HepG2 (cell line): ENCODE results near the gene MYADML2. TPM values are rescaled to one million over a fixed set of nuclear protein-coding genes. Genes with fewer than 3 reads are reported as not detected.

Experiments
- ATRX ChIP-seq: sonication (generic); formaldehyde crosslinking; IDR thresholded peaks from 2 replicates; pipeline ENCODE4 v1.4.0; 2020; ENCODE audit warnings: missing genetic modification reagents, borderline replicate concordance
- DDIT3 ChIP-seq: sonication (generic); formaldehyde crosslinking; IDR thresholded peaks from 2 replicates; pipeline ENCODE4 v1.4.0; 2020; ENCODE audit warnings: mild to moderate bottlenecking, missing genetic modification reagents
- HDAC1 ChIP-seq: sonication (generic); formaldehyde crosslinking; IDR thresholded peaks from 2 replicates; pipeline ENCODE4 v1.5.1; 2020; ENCODE audit warnings: mild to moderate bottlenecking, missing genetic modification reagents
- HMGXB4 ChIP-seq, 2 experiments: sonication (generic) in 1 of 2; formaldehyde crosslinking in 1 of 2; IDR thresholded peaks; 2 replicates each; pipeline versions ENCODE4 v1.4.0 to v1.6.1; 2018 to 2020; ENCODE audit warnings: missing genetic modification reagents in 2 of 2, borderline replicate concordance in 1 of 2, low read depth in 1 of 2, mild to moderate bottlenecking in 1 of 2, missing biosample characterization in 1 of 2
- KLF9 ChIP-seq: IDR thresholded peaks from 2 replicates; pipeline ENCODE4 v1.6.1; 2016; ENCODE audit warnings: low read depth
- MTA1 ChIP-seq: sonication (generic); formaldehyde crosslinking; IDR thresholded peaks from 2 replicates; pipeline ENCODE4 v1.4.0; 2020; ENCODE audit warnings: missing genetic modification reagents, mild to moderate bottlenecking, borderline replicate concordance
- NFKBIZ ChIP-seq: IDR thresholded peaks from 2 replicates; pipeline ENCODE4 v1.6.1; 2018; ENCODE audit warnings: missing genetic modification reagents, missing compliant biosample characterization
- NR2F6 ChIP-seq, 2 experiments: IDR thresholded peaks; 2 replicates each; pipeline ENCODE4 v1.6.1; 2016; ENCODE audit warnings: antibody characterized with exemption in 1 of 2, mild to moderate bottlenecking in 1 of 2
- PCBP1 ChIP-seq: fragments of 200-400 bp; formaldehyde crosslinking; IDR thresholded peaks from 2 replicates; pipeline ENCODE4 v1.6.1; 2017; ENCODE audit warnings: mild to moderate bottlenecking, low read depth, low read length, borderline replicate concordance
- POGZ ChIP-seq: sonication (generic); formaldehyde crosslinking; IDR thresholded peaks from 2 replicates; pipeline ENCODE4 v1.4.0; 2020; ENCODE audit warnings: mild to moderate bottlenecking, missing genetic modification reagents
- POLR2A ChIP-seq, 2 experiments: IDR thresholded peaks; 2 replicates each; pipeline ENCODE4 v1.6.1; 2011; ENCODE audit warnings: low read depth in 2 of 2, low read length in 2 of 2, mild to moderate bottlenecking in 1 of 2, moderate library complexity in 1 of 2; ENCODE audit not compliant: insufficient read depth in 1 of 2
- RBM22 ChIP-seq: fragments of 200-400 bp; formaldehyde crosslinking; optimal IDR thresholded peaks from 2 replicates; pipeline ENCODE3; 2017; ENCODE audit warnings: mild to moderate bottlenecking, low read length, moderate library complexity
- RXRA ChIP-seq: sonication (generic); formaldehyde crosslinking; IDR thresholded peaks from 2 replicates; pipeline ENCODE4 v1.5.1; 2020; ENCODE audit warnings: missing genetic modification reagents
- SNAI1 ChIP-seq: sonication (generic); formaldehyde crosslinking; IDR thresholded peaks from 2 replicates; pipeline ENCODE4 v1.5.0; 2020; ENCODE audit warnings: mild to moderate bottlenecking, missing genetic modification reagents, borderline replicate concordance
- ZBTB34 ChIP-seq: sonication (generic); formaldehyde crosslinking; IDR thresholded peaks from 2 replicates; pipeline ENCODE4 v1.8.0; 2022; ENCODE audit warnings: mild to moderate bottlenecking, missing genetic modification reagents
- ZBTB7B ChIP-seq: sonication (generic); formaldehyde crosslinking; IDR thresholded peaks from 2 replicates; pipeline ENCODE4 v1.4.0; 2020; ENCODE audit warnings: missing genetic modification reagents
- ZGPAT ChIP-seq: IDR thresholded peaks from 2 replicates; pipeline ENCODE4 v1.6.1; 2016; ENCODE audit warnings: mild to moderate bottlenecking
- ZNF235 ChIP-seq: sonication (generic); formaldehyde crosslinking; IDR thresholded peaks from 2 replicates; pipeline ENCODE4 v1.8.1; 2023; ENCODE audit warnings: mild to moderate bottlenecking, missing genetic modification reagents, borderline replicate concordance
- ZNF562 ChIP-seq: sonication (generic); formaldehyde crosslinking; IDR thresholded peaks from 2 replicates; pipeline ENCODE4 v1.8.0; 2022; ENCODE audit warnings: missing genetic modification reagents, borderline replicate concordance
- ZNF746 ChIP-seq: sonication (generic); formaldehyde crosslinking; IDR thresholded peaks from 2 replicates; pipeline ENCODE4 v1.8.0; 2022; ENCODE audit warnings: mild to moderate bottlenecking, missing genetic modification reagents
- polyA plus RNA-seq, 8 experiments: library from polyadenylated mRNA; depleted of rRNA in 3 of 8; stranded (reverse) in 7 of 8; unstranded in 1 of 8; fragments of >200 nt; fragmentation: Illumina TruSeq in 4 of 8; extraction: Trizol in 4 of 8; gene quantifications; 2 replicates each; pipeline versions ENCODE4 v1.2.1 to v1.2.3, GENCODE V29; 2011 to 2016; ENCODE audit warnings: low read depth in 4 of 8, missing spikeins in 1 of 8, mixed read lengths in 1 of 8; ENCODE audit not compliant: insufficient read depth in 1 of 8
- total RNA-seq, 5 experiments: library from RNA; depleted of rRNA; stranded (reverse); fragments of >200 nt; fragmentation: Illumina TruSeq; extraction: Trizol; gene quantifications; 2 replicates each; pipeline ENCODE4 v1.2.3, GENCODE V29; 2016; ENCODE audit warnings: low read depth in 1 of 5

Gene MYADML2
- total and polyA plus RNA-seq, 2 of the 13 experiments (the other 11 are each of a cell fraction or from before 2014, with no cell fraction given), result not detected

GRCh38 chr17:81958633-81959342 lies 11.8 kb upstream of the MYADML2 start (continued):
- TF ChIP-seq DDIT3 (CRISPR knock-in tag) (no peak), PCBP1 (peak; percentile 66; the same call in 1 of the 2 replicates), ZBTB7B (CRISPR knock-in tag) (peak; percentile 13; the same call in 1 of the 2 replicates), HMGXB4 (CRISPR knock-in tag; IDR thresholded peaks at IDR 0.05; ENCODE audit: borderline replicate concordance in 1 of 2, low read depth in 1 of 2) (peak; percentile 8 to 69; a peak in 2 of 4 replicates), NFKBIZ (0 out of 2 replicates have a peak, but pooled peaks have one; percentile 22), ZBTB34 (CRISPR knock-in tag) (0 out of 2 replicates have a peak, but pooled peaks have one; percentile 35), POGZ (CRISPR knock-in tag) (no peak), KLF9 (CRISPR knock-in tag) (no peak), SNAI1 (CRISPR knock-in tag) (peak; percentile 77; the same call in 1 of the 2 replicates), ZNF562 (CRISPR knock-in tag) (no peak), NR2F6 (IDR thresholded peaks at IDR 0.05) (0 out of 2 replicates have a peak, but pooled peaks have one; percentile 41), NR2F6 (CRISPR knock-in tag; IDR thresholded peaks at IDR 0.05) (no peak), POLR2A (IDR thresholded peaks at IDR 0.05; ENCODE audit: insufficient read depth in 1 of 2, low read depth in 2 of 2, low read length in 2 of 2) (peak in 1 of 2 experiments; percentile 7; a peak in 1 of 4 replicates), MTA1 (CRISPR knock-in tag) (peak; percentile 15; the same call in 1 of the 2 replicates), ZGPAT (CRISPR knock-in tag) (0 out of 2 replicates have a peak, but pooled peaks have one; percentile 21), ATRX (no peak), ZNF746 (CRISPR knock-in tag) (peak; percentile 41; the same call in 1 of the 2 replicates), ZNF235 (CRISPR knock-in tag) (peak; percentile 38; the same call in 1 of the 2 replicates), RBM22 (peak; percentile 52), RXRA (CRISPR knock-in tag) (peak; percentile 87), HDAC1 (CRISPR knock-in tag) (0 out of 2 replicates have a peak, but pooled peaks have one; percentile 24)
